Measurements from ENCODE around the gene CACNG6. TPM values are rescaled to one million over a fixed set of nuclear protein-coding genes. Genes with fewer than 3 reads are reported as not detected.

CACNG6 gene
- total RNA-seq, 4 donors from 2014 or later: 25.2 to 50.3 (median 31.0) TPM

DNA sequence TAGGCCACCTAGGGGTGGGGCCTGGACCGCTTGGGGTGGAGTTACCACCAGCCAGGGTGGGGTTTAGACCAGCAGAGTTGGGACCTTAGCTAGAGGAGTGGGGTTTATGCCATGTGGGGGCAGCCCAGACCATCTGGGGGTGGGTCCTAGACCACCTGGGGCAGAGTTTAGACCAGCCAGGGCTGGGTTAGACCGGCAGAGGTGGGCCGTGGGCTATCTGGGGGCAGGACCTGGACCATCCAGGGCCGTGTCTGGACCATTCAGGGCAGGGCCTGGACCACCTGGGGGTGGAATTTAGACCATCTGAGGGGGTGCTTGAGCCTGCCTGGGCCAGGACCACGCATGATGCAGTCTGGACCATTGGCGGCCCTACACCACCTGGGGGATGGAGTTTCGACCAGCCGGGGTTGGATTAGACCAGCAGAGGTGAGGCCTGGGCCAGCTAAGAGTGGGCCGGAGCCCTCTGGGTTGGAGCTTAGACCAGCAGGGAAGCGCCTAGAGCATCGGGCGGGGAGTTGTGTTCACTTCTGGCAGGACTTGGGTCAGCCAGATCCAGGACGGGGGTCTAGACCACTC, 10.0 kb upstream of the CACNG6 start:
- TF ChIP-seq, protein P1, sequence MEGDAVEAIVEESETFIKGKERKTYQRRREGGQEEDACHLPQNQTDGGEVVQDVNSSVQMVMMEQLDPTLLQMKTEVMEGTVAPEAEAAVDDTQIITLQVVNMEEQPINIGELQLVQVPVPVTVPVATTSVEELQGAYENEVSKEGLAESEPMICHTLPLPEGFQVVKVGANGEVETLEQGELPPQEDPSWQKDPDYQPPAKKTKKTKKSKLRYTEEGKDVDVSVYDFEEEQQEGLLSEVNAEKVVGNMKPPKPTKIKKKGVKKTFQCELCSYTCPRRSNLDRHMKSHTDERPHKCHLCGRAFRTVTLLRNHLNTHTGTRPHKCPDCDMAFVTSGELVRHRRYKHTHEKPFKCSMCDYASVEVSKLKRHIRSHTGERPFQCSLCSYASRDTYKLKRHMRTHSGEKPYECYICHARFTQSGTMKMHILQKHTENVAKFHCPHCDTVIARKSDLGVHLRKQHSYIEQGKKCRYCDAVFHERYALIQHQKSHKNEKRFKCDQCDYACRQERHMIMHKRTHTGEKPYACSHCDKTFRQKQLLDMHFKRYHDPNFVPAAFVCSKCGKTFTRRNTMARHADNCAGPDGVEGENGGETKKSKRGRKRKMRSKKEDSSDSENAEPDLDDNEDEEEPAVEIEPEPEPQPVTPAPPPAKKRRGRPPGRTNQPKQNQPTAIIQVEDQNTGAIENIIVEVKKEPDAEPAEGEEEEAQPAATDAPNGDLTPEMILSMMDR (IDR thresholded peaks at IDR 0.05 in 4 of 5, conservative IDR thresholded peaks at IDR 0.05 in 1 of 5): no peak
- TF ChIP-seq POLR2A (IDR thresholded peaks at IDR 0.05): no peak
- Histone ChIP-seq H3K4me1 (peaks cover 13 to 18% of the 10 kb centered on the region in 2 donors), H3K4me3 (peak overlapping the region in 2 of 4 donors; percentile 31 to 50), H3K36me3 (no peaks in the 10 kb centered on the region), H3K27ac (peak overlapping the region in 3 of 4 donors; percentile 73 to 89 (median 88)), H3K27me3 (peaks cover 3 to 16% (median 5%) of the 10 kb centered on the region in 3 donors), H3K9me3 (no peaks in the 10 kb centered on the region)
- ATAC-seq (no peak), DNase-seq (no peak)
- intact Hi-C loops (cut with DNase I; ENCODE audit: low total_unique reads): loop anchor here (5.0 to 10.0 kb wide), 2 partner anchors 41 to 483 kb away; partner anchors contain the start of gene LENG9
- in situ Hi-C loops (cut with MboI; ENCODE audit: low sequenced_read_pairs in 4 of 4): no loop called here

DNA sequence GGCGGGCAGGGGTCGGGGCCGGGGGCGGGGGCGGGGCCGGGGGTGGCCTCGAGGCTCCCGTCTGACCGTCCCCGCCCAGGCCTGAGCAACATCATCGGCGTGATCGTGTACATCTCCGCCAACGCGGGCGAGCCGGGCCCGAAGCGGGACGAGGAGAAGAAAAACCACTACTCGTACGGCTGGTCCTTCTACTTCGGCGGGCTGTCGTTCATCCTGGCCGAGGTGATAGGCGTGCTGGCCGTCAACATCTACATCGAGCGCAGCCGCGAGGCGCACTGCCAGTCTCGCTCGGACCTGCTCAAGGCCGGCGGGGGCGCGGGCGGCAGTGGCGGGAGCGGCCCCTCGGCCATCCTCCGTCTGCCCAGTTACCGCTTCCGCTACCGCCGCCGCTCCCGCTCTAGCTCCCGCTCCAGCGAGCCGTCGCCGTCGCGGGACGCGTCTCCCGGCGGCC, 9.4 kb upstream of the CACNG6 start:
- intact Hi-C loops (cut with DNase I; ENCODE audit: low total_unique reads): loop anchor here (5.0 to 10.0 kb wide), 2 partner anchors 40 to 483 kb away; partner anchors contain the start of gene LENG9
- Histone ChIP-seq H3K9me3 (no peaks in the 10 kb centered on the region), H3K4me3 (peak overlapping the region; percentile 46 to 55 (median 48)), H3K27ac (peak overlapping the region; percentile 50 to 89 (median 80)), H3K36me3 (no peaks in the 10 kb centered on the region), H3K27me3 (peaks cover 3 to 16% (median 5%) of the 10 kb centered on the region in 3 donors), H3K4me1 (peaks cover 13 to 18% of the 10 kb centered on the region in 2 donors)
- DNase-seq (peak in 1 of 2 donors; percentile 14), ATAC-seq (no peak)
- in situ Hi-C loops (cut with MboI; ENCODE audit: low sequenced_read_pairs in 4 of 4): no loop called here
- TF ChIP-seq POLR2A (IDR thresholded peaks at IDR 0.05): no peak
- TF ChIP-seq, protein P1 (IDR thresholded peaks at IDR 0.05 in 4 of 5, conservative IDR thresholded peaks at IDR 0.05 in 1 of 5): no peak

DNA sequence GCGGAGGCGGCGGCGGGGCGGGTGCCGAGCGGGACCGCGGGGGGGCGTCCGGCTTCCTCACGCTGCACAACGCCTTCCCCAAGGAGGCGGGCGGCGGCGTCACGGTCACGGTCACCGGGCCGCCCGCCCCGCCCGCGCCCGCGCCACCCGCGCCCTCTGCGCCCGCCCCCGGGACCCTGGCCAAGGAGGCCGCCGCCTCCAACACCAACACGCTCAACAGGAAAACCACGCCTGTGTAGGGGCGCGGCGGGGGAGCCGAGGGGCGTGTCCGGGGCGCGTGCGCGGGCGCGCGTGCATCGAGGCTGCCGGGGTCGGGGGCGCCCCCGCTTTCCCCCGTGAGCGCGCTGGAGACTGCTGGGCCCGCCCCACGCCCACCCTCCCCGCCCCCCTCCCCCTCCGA, 8.8 kb upstream of the CACNG6 start:
- H3K27me3 ChIP-seq: peaks cover 3 to 16% (median 5%) of the 10 kb centered on the region in 3 donors

DNA sequence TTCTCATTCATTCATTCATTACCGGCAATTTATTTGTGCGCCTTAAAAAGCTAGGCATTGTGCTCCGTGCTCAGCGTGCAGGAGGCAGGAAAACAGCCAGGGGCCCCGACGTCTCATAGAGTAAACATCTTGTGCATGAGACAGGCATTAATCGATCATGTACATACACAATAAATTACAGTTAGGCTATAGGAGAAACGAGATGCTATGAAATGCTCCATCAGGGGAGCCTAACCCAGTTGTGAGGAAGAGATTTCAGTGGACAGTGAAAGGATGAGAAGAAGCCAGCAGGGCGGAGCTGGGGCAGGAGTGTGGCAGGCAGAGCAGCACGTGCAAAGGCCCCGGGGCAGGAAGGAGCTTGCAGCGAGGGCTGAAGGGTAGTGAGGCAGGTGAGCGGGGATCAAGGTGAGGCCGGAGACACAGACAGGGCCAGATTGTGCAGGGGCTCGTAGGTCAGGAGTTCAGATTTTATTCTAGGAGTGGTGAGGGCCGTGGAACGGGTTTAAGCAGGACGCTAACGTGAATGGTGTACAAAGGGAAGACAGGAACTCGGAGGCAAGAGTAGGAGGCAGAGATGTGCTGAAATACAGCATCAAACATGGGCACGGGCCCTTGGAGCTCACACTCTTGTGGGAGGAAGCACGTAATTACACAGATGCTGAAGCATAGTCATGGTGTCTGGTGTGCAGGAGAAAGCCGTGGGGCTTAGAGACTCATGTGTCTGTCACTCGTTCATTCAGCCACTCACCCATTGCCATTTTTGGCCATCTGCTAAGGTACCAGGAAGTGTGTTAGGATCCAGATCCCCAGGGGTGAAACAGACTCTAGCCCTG, 7.8 kb upstream of the CACNG6 start:
- H3K9me3 ChIP-seq: no peaks in the 10 kb centered on the region
- TF ChIP-seq POLR2A (IDR thresholded peaks at IDR 0.05): no peak
- TF ChIP-seq, protein P1 (IDR thresholded peaks at IDR 0.05 in 4 of 5, conservative IDR thresholded peaks at IDR 0.05 in 1 of 5): no peak
- no peak overlapping the region for H3K27ac ChIP-seq
- peaks cover 0 to 7% (median 3%) of the 10 kb centered on the region in 3 donors for H3K27me3 ChIP-seq
- DNase-seq (no peak), ATAC-seq (no peak)
- no peaks in the 10 kb centered on the region for H3K36me3 ChIP-seq
- intact Hi-C loops (cut with DNase I; ENCODE audit: low total_unique reads): loop anchor here (5.0 to 10.0 kb wide), 2 partner anchors 39 to 481 kb away; partner anchors contain the start of gene LENG9
- H3K4me3 ChIP-seq: no peak overlapping the region
- peaks cover 4 to 8% of the 10 kb centered on the region in 2 donors for H3K4me1 ChIP-seq
- in situ Hi-C loops (cut with MboI; ENCODE audit: low sequenced_read_pairs in 4 of 4): no loop called here

More for the DNA sequence above, 8.8 kb upstream of the CACNG6 start:
- in situ Hi-C loops (cut with MboI; ENCODE audit: low sequenced_read_pairs in 4 of 4) (no loop called here), intact Hi-C loops (cut with DNase I; ENCODE audit: low total_unique reads) (loop anchor here (5.0 to 10.0 kb wide), 2 partner anchors 40 to 482 kb away; partner anchors contain the start of gene LENG9)
- no peak for ATAC-seq
- no peaks in the 10 kb centered on the region for H3K9me3 ChIP-seq
- no peak overlapping the region for H3K27ac ChIP-seq
- no peaks in the 10 kb centered on the region for H3K36me3 ChIP-seq
- H3K4me1 ChIP-seq: peaks cover 12 to 17% of the 10 kb centered on the region in 2 donors
- peak in 1 of 2 donors; percentile 52 for DNase-seq
- TF ChIP-seq, protein P1 (IDR thresholded peaks at IDR 0.05 in 4 of 5, conservative IDR thresholded peaks at IDR 0.05 in 1 of 5): no peak
- no peak for TF ChIP-seq POLR2A (IDR thresholded peaks at IDR 0.05)
- peak overlapping the region in 3 of 4 donors; percentile 6 to 40 (median 29) for H3K4me3 ChIP-seq

All from gastrocnemius medialis (tissue), 4 donors.